Trophoblast cell (in vitro differentiated cells and primary cell): ENCODE measurements around the gene HSPA12B.

Source experiments
- DNase-seq, 2 donors: peaks; one replicate each; pipeline ENCODE4 v3.0.0-alpha.2; 2016
- H2AFZ ChIP-seq: 2 replicates; pipeline ENCODE4 v1.6.1; 2013; ENCODE audit warnings: low read length, moderate library complexity, mild to moderate bottlenecking; ENCODE audit not compliant: insufficient read depth, poor library complexity
- H2AK5ac ChIP-seq: 2 replicates; pipeline ENCODE4 v1.6.1; 2013; ENCODE audit warnings: mild to moderate bottlenecking, low read length
- H2BK120ac ChIP-seq: 2 replicates; pipeline ENCODE4 v1.6.1; 2013; ENCODE audit warnings: low read length, mild to moderate bottlenecking, moderate library complexity; ENCODE audit not compliant: insufficient read depth, poor library complexity
- H2BK12ac ChIP-seq: 2 replicates; pipeline ENCODE4 v1.6.1; 2013; ENCODE audit warnings: mild to moderate bottlenecking, low read length, moderate library complexity
- H2BK5ac ChIP-seq: 2 replicates; pipeline ENCODE4 v1.6.1; 2013; ENCODE audit warnings: low read length, low read depth, moderate library complexity, mild to moderate bottlenecking; ENCODE audit not compliant: poor library complexity
- H3K14ac ChIP-seq: 2 replicates; pipeline ENCODE4 v1.6.1; 2013; ENCODE audit warnings: mild to moderate bottlenecking, low read length
- H3K18ac ChIP-seq: 2 replicates; pipeline ENCODE4 v1.6.1; 2013; ENCODE audit warnings: mild to moderate bottlenecking, low read length
- H3K23ac ChIP-seq: 2 replicates; pipeline ENCODE4 v1.6.1; 2013; ENCODE audit warnings: low read length
- H3K27ac ChIP-seq: 2 replicates; pipeline ENCODE4 v1.5.1; 2013; ENCODE audit warnings: low read depth, mild to moderate bottlenecking, inconsistent platforms, low read length, moderate library complexity
- H3K27me3 ChIP-seq: 2 replicates; pipeline ENCODE4 v1.6.1; 2013; ENCODE audit warnings: inconsistent platforms, mild to moderate bottlenecking, low read length, moderate library complexity; ENCODE audit not compliant: insufficient read depth
- H3K36me3 ChIP-seq, 2 experiments: 1 replicate in 1 of 2; 2 replicates in 1 of 2; pipeline ENCODE4 v1.6.1; 2013; ENCODE audit warnings: low read length in 2 of 2, mild to moderate bottlenecking in 2 of 2, moderate library complexity in 1 of 2; ENCODE audit not compliant: insufficient read depth in 2 of 2, control insufficient read depth in 1 of 2
- H3K4ac ChIP-seq: 2 replicates; pipeline ENCODE4 v1.6.1; 2013; ENCODE audit warnings: low read depth, mild to moderate bottlenecking, low read length, moderate library complexity
- H3K4me1 ChIP-seq, 2 experiments: 1 replicate in 1 of 2; 2 replicates in 1 of 2; pipeline ENCODE4 v1.6.1; 2013; ENCODE audit warnings: low read length in 2 of 2, mild to moderate bottlenecking in 2 of 2, moderate library complexity in 1 of 2; ENCODE audit not compliant: insufficient read depth in 2 of 2, control insufficient read depth in 1 of 2
- H3K4me2 ChIP-seq: 2 replicates; pipeline ENCODE4 v1.6.1; 2013; ENCODE audit warnings: inconsistent platforms, mild to moderate bottlenecking, low read length, moderate library complexity
- H3K4me3 ChIP-seq: 2 replicates; pipeline ENCODE4 v1.5.1; 2013; ENCODE audit warnings: mild to moderate bottlenecking, low read depth, low read length, inconsistent platforms
- H3K79me1 ChIP-seq: one replicate; pipeline ENCODE4 v1.6.1; 2013; ENCODE audit warnings: low read length
- H3K79me2 ChIP-seq: 2 replicates; pipeline ENCODE4 v1.6.1; 2013; ENCODE audit warnings: low read length, mild to moderate bottlenecking; ENCODE audit not compliant: control insufficient read depth, insufficient read depth, poor library complexity
- H3K9ac ChIP-seq: 2 replicates; pipeline ENCODE4 v1.6.1; 2013; ENCODE audit warnings: mild to moderate bottlenecking, low read length
- H3K9me3 ChIP-seq: 2 replicates; pipeline ENCODE4 v1.6.1; 2013; ENCODE audit warnings: low read depth, mild to moderate bottlenecking, control low read depth, inconsistent platforms, low read length; ENCODE audit not compliant: insufficient read depth
- H4K12ac ChIP-seq: 2 replicates; pipeline ENCODE4 v1.6.1; 2013; ENCODE audit warnings: low read depth, mild to moderate bottlenecking, low read length, moderate library complexity
- H4K8ac ChIP-seq: 2 replicates; pipeline ENCODE4 v1.6.1; 2013; ENCODE audit warnings: low read depth, mild to moderate bottlenecking, low read length, moderate library complexity
- H4K91ac ChIP-seq: one replicate; pipeline ENCODE4 v1.6.1; 2013; ENCODE audit warnings: low read depth, mild to moderate bottlenecking, low read length, moderate library complexity
- WGBS: extraction: QIAGEN DNeasy Blood & Tissue Kit; methylation state at CpG from one replicate; pipeline ENCODE4 v1.1.7; 2013; ENCODE audit warnings: missing lambda C conversion rate; ENCODE audit not compliant: insufficient read length, insufficient coverage; ENCODE audit errors: extremely low coverage; 5-methylcytosine and 5-hydroxymethylcytosine counted together

HSPA12B gene

GRCh38 chr20:3691897-3692296, 40.6 kb upstream of the HSPA12B start:
- Histone ChIP-seq H3K4me1 (no peaks in the 10 kb centered on the region), H3K18ac (no peak overlapping the region), H3K9ac (no peak overlapping the region), H3K4ac (no peak overlapping the region), H3K23ac (no peak overlapping the region), H2BK12ac (no peak overlapping the region), H3K4me2 (no peak overlapping the region), H3K4me3 (no peak overlapping the region), H4K8ac (no peak overlapping the region), H3K9me3 (no peaks in the 10 kb centered on the region), H2BK120ac (no peak overlapping the region), H3K27ac (no peak overlapping the region), H3K14ac (no peak overlapping the region), H2AK5ac (no peak overlapping the region), H4K12ac (no peak overlapping the region), H3K36me3 (no peaks in the 10 kb centered on the region), H3K27me3 (no peaks in the 10 kb centered on the region), H3K79me2 (no peaks in the 10 kb centered on the region), H3K79me1 (no peaks in the 10 kb centered on the region), H2BK5ac (no peak overlapping the region), H2AFZ (no peak overlapping the region), H4K91ac (no peak overlapping the region)
- no peak for DNase-seq
- no CpG with 5 or more reads among the region's 9 CpGs for WGBS

- H2AFZ ChIP-seq, result no peak overlapping the region
- H3K23ac ChIP-seq, result no peak overlapping the region
- H3K27me3 ChIP-seq, result no peaks in the 10 kb centered on the region
- H3K9me3 ChIP-seq, result no peaks in the 10 kb centered on the region
- no peak overlapping the region for H3K18ac ChIP-seq
- no peaks in the 10 kb centered on the region for H3K36me3 ChIP-seq
- H2BK12ac ChIP-seq, result no peak overlapping the region
- peaks cover 8 to 9% of the 10 kb centered on the region in 2 experiments for H3K4me1 ChIP-seq
- no peak overlapping the region for H4K8ac ChIP-seq
- H3K14ac ChIP-seq, result no peak overlapping the region
- no peak for DNase-seq
- no peak overlapping the region for H2AK5ac ChIP-seq
- no peak overlapping the region for H2BK5ac ChIP-seq
- WGBS, result no CpG with 5 or more reads among the region's 23 CpGs
- no peak overlapping the region for H3K4me3 ChIP-seq
- H3K4me2 ChIP-seq, result no peak overlapping the region
- no peak overlapping the region for H3K4ac ChIP-seq
- no peak overlapping the region for H4K12ac ChIP-seq
- no peak overlapping the region for H2BK120ac ChIP-seq
- no peaks in the 10 kb centered on the region for H3K79me2 ChIP-seq
- no peaks in the 10 kb centered on the region for H3K79me1 ChIP-seq
- H3K27ac ChIP-seq, result no peak overlapping the region
- no peak overlapping the region for H4K91ac ChIP-seq
- no peak overlapping the region for H3K9ac ChIP-seq
Observed at GRCh38 chr20:3692706-3693294, 39.7 kb upstream of the HSPA12B start.

GRCh38 chr20:3693376-3693775, 39.1 kb upstream of the HSPA12B start:
- WGBS, result no CpG with 5 or more reads among the region's 13 CpGs
- H3K4me2 ChIP-seq, result no peak overlapping the region

DNA sequence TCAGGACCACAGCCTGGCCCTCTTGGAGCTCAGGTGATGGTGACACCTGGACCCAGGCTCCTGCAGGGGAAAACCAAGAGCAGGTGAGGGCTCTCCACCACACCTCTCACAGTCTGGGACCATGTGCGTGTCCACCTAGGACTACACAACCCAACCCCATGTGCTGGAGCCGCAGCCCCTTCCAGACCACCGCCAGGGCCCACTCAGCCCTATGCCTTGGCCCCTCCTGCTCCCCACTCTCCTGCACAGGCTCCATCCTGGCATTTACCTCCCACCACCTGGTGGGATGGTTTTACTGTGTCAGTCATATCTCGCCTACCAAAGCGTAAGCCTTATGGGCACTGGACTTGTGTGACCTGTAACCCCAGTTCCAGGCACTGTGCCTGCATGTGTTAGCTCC, 37.6 kb upstream of the HSPA12B start:
- WGBS, result no CpG with 5 or more reads among the region's 5 CpGs
- no peak overlapping the region for H3K4me3 ChIP-seq
- H3K9me3 ChIP-seq, result no peaks in the 10 kb centered on the region
- H2BK5ac ChIP-seq, result no peak overlapping the region
- no peak overlapping the region for H2AFZ ChIP-seq
- peaks cover 10 to 14% of the 10 kb centered on the region in 2 experiments for H3K4me1 ChIP-seq
- no peak overlapping the region for H3K18ac ChIP-seq
- no peak overlapping the region for H3K23ac ChIP-seq
- no peak overlapping the region for H2BK12ac ChIP-seq
- H2AK5ac ChIP-seq, result no peak overlapping the region
- H2BK120ac ChIP-seq, result no peak overlapping the region
- H4K91ac ChIP-seq, result no peak overlapping the region
- no peaks in the 10 kb centered on the region for H3K79me2 ChIP-seq
- H3K36me3 ChIP-seq, result no peaks in the 10 kb centered on the region
- no peak overlapping the region for H4K12ac ChIP-seq
- no peaks in the 10 kb centered on the region for H3K79me1 ChIP-seq
- H3K27me3 ChIP-seq, result no peaks in the 10 kb centered on the region
- no peak overlapping the region for H3K4ac ChIP-seq
- H3K4me2 ChIP-seq, result no peak overlapping the region
- DNase-seq, result no peak
- H3K9ac ChIP-seq, result no peak overlapping the region
- H3K27ac ChIP-seq, result no peak overlapping the region
- H4K8ac ChIP-seq, result no peak overlapping the region
- no peak overlapping the region for H3K14ac ChIP-seq

More at GRCh38 chr20:3693376-3693775, 39.1 kb upstream of the HSPA12B start:
- Histone ChIP-seq H2AK5ac (no peak overlapping the region), H3K79me1 (no peaks in the 10 kb centered on the region), H3K4me3 (no peak overlapping the region), H2AFZ (no peak overlapping the region), H3K36me3 (no peaks in the 10 kb centered on the region), H3K4ac (no peak overlapping the region), H3K14ac (no peak overlapping the region), H4K91ac (no peak overlapping the region), H3K18ac (no peak overlapping the region), H3K9me3 (no peaks in the 10 kb centered on the region), H3K9ac (no peak overlapping the region), H3K27ac (no peak overlapping the region), H4K12ac (no peak overlapping the region), H2BK5ac (no peak overlapping the region), H3K23ac (no peak overlapping the region), H3K4me1 (peaks cover 10 to 14% of the 10 kb centered on the region in 2 experiments), H4K8ac (no peak overlapping the region), H3K79me2 (no peaks in the 10 kb centered on the region), H2BK12ac (no peak overlapping the region), H3K27me3 (no peaks in the 10 kb centered on the region), H2BK120ac (no peak overlapping the region)
- DNase-seq, result no peak
